IgD-negative memory B cell (primary cell): ENCODE results near the gene CAPN5. TPM values are rescaled to one million over a fixed set of nuclear protein-coding genes. Genes with fewer than 3 reads are reported as not detected.
A peak's percentile ranks its signal among the peaks of the same experiment; 100 is the strongest.
"Not testable (repeated sequence)": the region's sequence is repeated elsewhere in the genome, so short reads cannot be mapped to it uniquely, and the experiment has no call there.

Experiments used
- H3K27ac Mint-ChIP-seq, 3 donors: one replicate each; pipeline ENCODE4 v1.8.0; 2020 to 2022; ENCODE audit warnings: mild to moderate bottlenecking in 3 of 3, mixed read lengths in 3 of 3, moderate library complexity in 1 of 3
- H3K27me3 Mint-ChIP-seq: one replicate; pipeline ENCODE4 v1.8.0; 2021; ENCODE audit warnings: mixed read lengths
- H3K36me3 Mint-ChIP-seq: one replicate; pipeline ENCODE4 v1.8.0; 2020; ENCODE audit warnings: mild to moderate bottlenecking, mixed read lengths
- H3K4me1 Mint-ChIP-seq, 3 donors: one replicate each; pipeline ENCODE4 v1.8.0; 2020 to 2022; ENCODE audit warnings: mixed read lengths in 3 of 3, mild to moderate bottlenecking in 1 of 3
- H3K4me3 Mint-ChIP-seq, 4 donors: one replicate each; pipeline ENCODE4 v1.8.0; 2020 to 2022; ENCODE audit warnings: mild to moderate bottlenecking in 4 of 4, mixed read lengths in 4 of 4, moderate library complexity in 3 of 4
- H3K9me3 Mint-ChIP-seq, 3 donors: one replicate each; pipeline ENCODE4 v1.8.0; 2020 to 2021; ENCODE audit warnings: mixed read lengths in 3 of 3, mild to moderate bottlenecking in 1 of 3
- polyA plus RNA-seq: library from polyadenylated mRNA; unstranded; fragments of 300-500 nt; fragmentation: Illumina TruSeq; gene quantifications from one replicate; pipeline ENCODE4 v1.2.3, GENCODE V29; 2021

CAPN5 gene
- polyA plus RNA-seq, 1 donor from 2014 or later = 1.1 TPM

GRCh38 chr11:77052518-77052917 is 14.3 kb upstream of the CAPN5 start:
- Mint-ChIP-seq H3K36me3 (no peaks in the 10 kb centered on the region), H3K4me3 (no peak overlapping the region), H3K4me1 (peaks cover 0 to 2% (median 0%) of the 10 kb centered on the region in 3 donors), H3K27ac (peak overlapping the region in 1 of 3 donors; percentile 63), H3K27me3 (no peaks in the 10 kb centered on the region), H3K9me3 (peaks cover 0 to 3% (median 0%) of the 10 kb centered on the region in 3 donors)

- peaks cover 0 to 3% (median 0%) of the 10 kb centered on the region in 3 donors for H3K9me3 Mint-ChIP-seq
- no peak overlapping the region for H3K4me3 Mint-ChIP-seq
- peak overlapping the region in 1 of 3 donors; percentile 20 for H3K27ac Mint-ChIP-seq
- no peaks in the 10 kb centered on the region for H3K36me3 Mint-ChIP-seq
- peaks cover 0 to 2% (median 0%) of the 10 kb centered on the region in 3 donors for H3K4me1 Mint-ChIP-seq
- peaks cover under 1% of the 10 kb centered on the region for H3K27me3 Mint-ChIP-seq
These were observed 13.4 kb upstream of the CAPN5 start for GRCh38 chr11:77053217-77054015.

GRCh38 chr11:77054084-77054483 is 12.7 kb upstream of the CAPN5 start:
- Mint-ChIP-seq H3K27ac (no peak overlapping the region), H3K9me3 (peaks cover 0 to 6% (median 0%) of the 10 kb centered on the region in 3 donors), H3K4me3 (no peak overlapping the region), H3K36me3 (no peaks in the 10 kb centered on the region), H3K27me3 (peaks cover 3% of the 10 kb centered on the region), H3K4me1 (peaks cover 0 to 2% (median 0%) of the 10 kb centered on the region in 3 donors)

- Mint-ChIP-seq H3K9me3 (peaks cover 0 to 6% (median 0%) of the 10 kb centered on the region in 3 donors), H3K27me3 (peaks cover 3% of the 10 kb centered on the region), H3K36me3 (no peaks in the 10 kb centered on the region), H3K4me3 (peak overlapping the region in 1 of 4 donors; percentile 4), H3K4me1 (peaks cover 0 to 2% (median 0%) of the 10 kb centered on the region in 3 donors), H3K27ac (no peak overlapping the region)
These were observed 11.6 kb upstream of the CAPN5 start for GRCh38 chr11:77055101-77055561.

- Mint-ChIP-seq H3K4me3 (no peak overlapping the region), H3K9me3 (peaks cover 0 to 10% (median 4%) of the 10 kb centered on the region in 3 donors), H3K27ac (no peak overlapping the region), H3K4me1 (peaks cover 0 to 2% (median 0%) of the 10 kb centered on the region in 3 donors), H3K27me3 (peaks cover 3% of the 10 kb centered on the region), H3K36me3 (no peaks in the 10 kb centered on the region)
These were observed 10.9 kb upstream of the CAPN5 start for GRCh38 chr11:77055913-77056312.

- Mint-ChIP-seq H3K4me3 (no peak overlapping the region), H3K9me3 (peaks cover 0 to 15% (median 4%) of the 10 kb centered on the region in 3 donors), H3K27ac (no peak overlapping the region), H3K4me1 (peaks cover 0 to 2% (median 0%) of the 10 kb centered on the region in 3 donors), H3K27me3 (peaks cover 7% of the 10 kb centered on the region), H3K36me3 (no peaks in the 10 kb centered on the region)
These were observed 9.9 kb upstream of the CAPN5 start for GRCh38 chr11:77056814-77057402.

- Mint-ChIP-seq H3K36me3 (no peaks in the 10 kb centered on the region), H3K9me3 (peaks cover 0 to 15% (median 4%) of the 10 kb centered on the region in 3 donors), H3K4me3 (no peak overlapping the region), H3K4me1 (peaks cover 0 to 2% (median 0%) of the 10 kb centered on the region in 3 donors), H3K27me3 (peaks cover 7% of the 10 kb centered on the region), H3K27ac (no peak overlapping the region)
These were observed 8.8 kb upstream of the CAPN5 start for GRCh38 chr11:77057938-77058474.

GRCh38 chr11:77058900-77059299 is 7.9 kb upstream of the CAPN5 start:
- Mint-ChIP-seq H3K9me3 (peaks cover 0 to 15% (median 4%) of the 10 kb centered on the region in 3 donors), H3K27me3 (peaks cover 7% of the 10 kb centered on the region), H3K4me3 (no peak overlapping the region), H3K36me3 (no peaks in the 10 kb centered on the region), H3K4me1 (peaks cover 0 to 2% (median 0%) of the 10 kb centered on the region in 3 donors), H3K27ac (no peak overlapping the region)

- peaks cover 7% of the 10 kb centered on the region for H3K27me3 Mint-ChIP-seq
- H3K4me1 Mint-ChIP-seq = no peaks in the 10 kb centered on the region
- no peak overlapping the region for H3K27ac Mint-ChIP-seq
- peaks cover 0 to 15% (median 4%) of the 10 kb centered on the region in 3 donors for H3K9me3 Mint-ChIP-seq
- H3K36me3 Mint-ChIP-seq = no peaks in the 10 kb centered on the region
- no peak overlapping the region for H3K4me3 Mint-ChIP-seq
These were observed 7.0 kb upstream of the CAPN5 start for GRCh38 chr11:77059806-77060205.

- Mint-ChIP-seq H3K4me1 (no peaks in the 10 kb centered on the region), H3K4me3 (no peak overlapping the region), H3K36me3 (no peaks in the 10 kb centered on the region), H3K9me3 (peaks cover 0 to 15% (median 4%) of the 10 kb centered on the region in 3 donors), H3K27me3 (peaks cover 7% of the 10 kb centered on the region), H3K27ac (no peak overlapping the region)
These were observed 6.5 kb upstream of the CAPN5 start for GRCh38 chr11:77060234-77060633.

- H3K27ac Mint-ChIP-seq, H3K27me3 Mint-ChIP-seq, H3K36me3 Mint-ChIP-seq, H3K4me3 Mint-ChIP-seq, H3K4me1 Mint-ChIP-seq: not testable (repeated sequence)
- peaks cover 0 to 15% (median 4%) of the 10 kb centered on the region in 3 donors for H3K9me3 Mint-ChIP-seq
These were observed 5.5 kb upstream of the CAPN5 start for GRCh38 chr11:77061258-77061657.

GRCh38 chr11:77062924-77063323 is 3.8 kb upstream of the CAPN5 start:
- H3K4me1 Mint-ChIP-seq = peaks cover 3 to 9% (median 3%) of the 10 kb centered on the region in 3 donors
- H3K27ac Mint-ChIP-seq = no peak overlapping the region
- H3K36me3 Mint-ChIP-seq = no peaks in the 10 kb centered on the region
- H3K9me3 Mint-ChIP-seq = peaks cover 0 to 12% (median 4%) of the 10 kb centered on the region in 3 donors
- peaks cover 7% of the 10 kb centered on the region for H3K27me3 Mint-ChIP-seq
- H3K4me3 Mint-ChIP-seq = peak overlapping the region in 1 of 4 donors; percentile 59

GRCh38 chr11:77063407-77063806 is 3.4 kb upstream of the CAPN5 start:
- peak overlapping the region in 1 of 3 donors; percentile 0 for H3K27ac Mint-ChIP-seq
- H3K36me3 Mint-ChIP-seq = no peaks in the 10 kb centered on the region
- peaks cover 0 to 12% (median 4%) of the 10 kb centered on the region in 3 donors for H3K9me3 Mint-ChIP-seq
- peak overlapping the region in 1 of 4 donors; percentile 59 for H3K4me3 Mint-ChIP-seq
- H3K27me3 Mint-ChIP-seq = peaks cover 6% of the 10 kb centered on the region
- H3K4me1 Mint-ChIP-seq = peaks cover 3 to 9% (median 3%) of the 10 kb centered on the region in 3 donors

- Mint-ChIP-seq H3K4me3 (no peak overlapping the region), H3K27ac (peak overlapping the region in 1 of 3 donors; percentile 0)
These were observed 2.9 kb upstream of the CAPN5 start for GRCh38 chr11:77063861-77064260.

More at GRCh38 chr11:77063861-77064260, 2.9 kb upstream of the CAPN5 start:
- Mint-ChIP-seq H3K4me1 (peaks cover 3 to 9% (median 3%) of the 10 kb centered on the region in 3 donors), H3K36me3 (no peaks in the 10 kb centered on the region), H3K27me3 (peaks cover 4% of the 10 kb centered on the region), H3K9me3 (peaks cover 0 to 9% (median 4%) of the 10 kb centered on the region in 3 donors)
